GM21526 (cell line): ENCODE measurements around the gene NDEL1.

Experiments
- ATAC-seq: cut with Tn5 transposase; IDR thresholded peaks from one replicate; pipeline ENCODE4 v1.9.1; 2021; ENCODE audit warnings: moderate library complexity; ENCODE audit not compliant: unreplicated experiment, low FRiP score

NDEL1 gene

GRCh38 chr17:8413328-8413727 lies 22.4 kb upstream of the NDEL1 start:
- ATAC-seq: no peak

- ATAC-seq: no peak
Observed at GRCh38 chr17:8413938-8414337, 21.7 kb upstream of the NDEL1 start.

GRCh38 chr17:8417806-8418205 lies 17.9 kb upstream of the NDEL1 start:
- ATAC-seq: no peak

- ATAC-seq: no peak
Observed at GRCh38 chr17:8418471-8418870, 17.2 kb upstream of the NDEL1 start.

GRCh38 chr17:8419305-8419704 lies 16.4 kb upstream of the NDEL1 start:
- no peak for ATAC-seq

GRCh38 chr17:8420041-8420934 lies 15.4 kb upstream of the NDEL1 start:
- no peak for ATAC-seq

GRCh38 chr17:8421571-8421970 lies 14.1 kb upstream of the NDEL1 start:
- ATAC-seq: no peak

GRCh38 chr17:8426094-8426720 lies 9.5 kb upstream of the NDEL1 start:
- ATAC-seq: no peak

- ATAC-seq: no peak
Observed at GRCh38 chr17:8426802-8427201, 8.9 kb upstream of the NDEL1 start.

- no peak for ATAC-seq
Observed at GRCh38 chr17:8430966-8431365, 4.7 kb upstream of the NDEL1 start.

- peak; percentile 48 for ATAC-seq
Observed at GRCh38 chr17:8436169-8436843, 622 bp downstream of the NDEL1 start.

GRCh38 chr17:8436844-8437171 lies 1.1 kb downstream of the NDEL1 start:
- ATAC-seq: no peak

GRCh38 chr17:8438441-8438840 lies 2.8 kb downstream of the NDEL1 start:
- ATAC-seq: no peak

- no peak for ATAC-seq
Observed at GRCh38 chr17:8439681-8440080, 4.0 kb downstream of the NDEL1 start.

GRCh38 chr17:8441690-8442089 lies 6.0 kb downstream of the NDEL1 start:
- ATAC-seq: no peak

- no peak for ATAC-seq
Observed at GRCh38 chr17:8442310-8442709, 6.6 kb downstream of the NDEL1 start.

- no peak for ATAC-seq
Observed at GRCh38 chr17:8443756-8444155, 8.1 kb downstream of the NDEL1 start.

GRCh38 chr17:8444494-8444893 lies 8.8 kb downstream of the NDEL1 start:
- no peak for ATAC-seq

- ATAC-seq: no peak
Observed at GRCh38 chr17:8445536-8445935, 9.9 kb downstream of the NDEL1 start.

GRCh38 chr17:8447799-8448198 lies 12.1 kb downstream of the NDEL1 start:
- ATAC-seq: no peak

GRCh38 chr17:8448310-8448709 lies 12.6 kb downstream of the NDEL1 start:
- no peak for ATAC-seq
